Measurements from ENCODE around the gene LLGL2.
A peak's percentile ranks its signal among the peaks of the same experiment; 100 is the strongest.

DNA sequence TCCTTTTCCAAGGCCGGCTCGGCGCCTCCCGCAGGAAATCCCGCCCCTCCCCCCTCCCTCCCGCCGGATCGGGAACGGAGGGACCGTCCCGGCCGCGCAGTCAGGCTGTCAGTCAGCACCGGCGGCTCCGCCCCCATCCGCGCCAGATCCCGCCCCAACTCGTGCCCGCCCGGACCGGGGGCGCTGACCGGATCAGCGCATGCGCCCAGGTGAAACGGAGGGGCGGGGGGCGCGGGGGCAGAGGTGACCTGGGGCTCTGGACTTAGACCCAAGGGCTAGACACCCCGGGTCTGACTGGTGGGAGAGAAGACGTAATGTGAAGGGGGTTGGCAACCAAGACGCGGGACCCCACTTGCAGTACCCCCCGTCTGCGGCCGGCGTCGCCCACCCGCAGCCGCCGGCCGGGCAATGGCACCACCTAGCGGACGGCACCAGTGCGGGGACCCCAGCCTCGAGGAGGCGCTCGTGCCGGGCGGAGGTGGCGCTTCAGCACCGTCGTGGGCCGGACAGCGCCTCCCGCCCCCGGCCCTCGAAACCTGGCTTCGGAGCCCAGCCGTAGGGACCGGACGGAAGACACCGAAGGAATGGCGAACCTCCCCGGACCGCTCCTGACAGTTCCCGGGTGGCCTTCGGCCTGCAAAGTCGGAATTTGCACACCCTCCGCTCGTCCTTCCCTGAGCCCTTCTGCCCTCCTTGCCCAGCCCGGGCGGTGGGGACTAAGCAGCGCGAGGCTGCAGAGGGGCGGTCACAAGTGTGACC is 9.8 kb upstream of the LLGL2 start, which contains the start of gene CASKIN2:
- TF ChIP-seq, protein P1, sequence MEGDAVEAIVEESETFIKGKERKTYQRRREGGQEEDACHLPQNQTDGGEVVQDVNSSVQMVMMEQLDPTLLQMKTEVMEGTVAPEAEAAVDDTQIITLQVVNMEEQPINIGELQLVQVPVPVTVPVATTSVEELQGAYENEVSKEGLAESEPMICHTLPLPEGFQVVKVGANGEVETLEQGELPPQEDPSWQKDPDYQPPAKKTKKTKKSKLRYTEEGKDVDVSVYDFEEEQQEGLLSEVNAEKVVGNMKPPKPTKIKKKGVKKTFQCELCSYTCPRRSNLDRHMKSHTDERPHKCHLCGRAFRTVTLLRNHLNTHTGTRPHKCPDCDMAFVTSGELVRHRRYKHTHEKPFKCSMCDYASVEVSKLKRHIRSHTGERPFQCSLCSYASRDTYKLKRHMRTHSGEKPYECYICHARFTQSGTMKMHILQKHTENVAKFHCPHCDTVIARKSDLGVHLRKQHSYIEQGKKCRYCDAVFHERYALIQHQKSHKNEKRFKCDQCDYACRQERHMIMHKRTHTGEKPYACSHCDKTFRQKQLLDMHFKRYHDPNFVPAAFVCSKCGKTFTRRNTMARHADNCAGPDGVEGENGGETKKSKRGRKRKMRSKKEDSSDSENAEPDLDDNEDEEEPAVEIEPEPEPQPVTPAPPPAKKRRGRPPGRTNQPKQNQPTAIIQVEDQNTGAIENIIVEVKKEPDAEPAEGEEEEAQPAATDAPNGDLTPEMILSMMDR (IDR thresholded peaks at IDR 0.05) = peak in 6 of 7 experiments; percentile 23 to 97 (median 94)
- TF ChIP-seq EP300 (IDR thresholded peaks at IDR 0.05) (no peak), POLR2A (IDR thresholded peaks at IDR 0.05) (no peak)

Measured in stomach (tissue), 4 donors.